ENCODE data around the gene TPMT.

The TPMT gene

DNA sequence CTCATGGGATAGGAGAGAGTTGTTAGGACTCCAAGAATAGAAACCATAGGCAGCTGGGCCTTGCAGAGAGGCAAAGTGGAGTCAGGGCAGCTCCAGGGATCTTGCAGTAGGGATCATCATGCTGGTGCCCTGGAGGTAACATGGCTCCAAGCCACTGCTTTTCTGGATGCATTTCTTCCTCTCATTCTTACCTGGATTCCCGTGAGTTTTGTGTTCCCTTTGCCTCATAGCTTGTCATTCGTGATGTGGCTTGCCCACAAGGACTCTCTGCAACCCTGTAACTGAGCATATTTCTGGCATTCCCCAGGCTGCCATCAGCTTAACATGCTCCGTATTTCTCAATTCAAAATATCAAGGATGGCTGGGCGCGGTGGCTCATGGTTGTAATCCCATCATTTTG, 37.7 kb downstream of the TPMT start:
- DNase-seq: no peak

DNA sequence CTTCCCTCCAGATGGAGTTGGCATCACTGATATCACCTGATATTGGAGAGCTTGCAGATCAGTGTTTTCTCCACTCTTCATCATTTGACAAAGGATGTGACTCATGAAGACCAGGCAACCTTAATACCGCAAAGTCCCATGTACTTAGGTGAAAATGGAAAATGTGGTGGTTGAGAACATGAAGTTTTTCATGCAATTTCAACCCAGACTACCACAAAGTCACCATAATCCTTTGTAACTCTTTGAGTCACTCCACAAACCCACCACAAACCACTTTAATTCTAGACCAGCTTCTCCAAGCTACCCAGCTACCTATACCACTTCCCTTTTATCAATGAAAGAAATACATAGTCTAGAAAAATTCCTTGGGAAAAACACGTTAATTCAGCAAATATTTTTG, 39.5 kb downstream of the TPMT start:
- no peak for DNase-seq

- DNase-seq: no peak
Observed at GRCh38 chr6:18110162-18110561, 44.7 kb downstream of the TPMT start.

GRCh38 chr6:18107061-18107460, 47.8 kb downstream of the TPMT start:
- DNase-seq: no peak

GRCh38 chr6:18102783-18103509, 51.9 kb downstream of the TPMT start:
- no peak for DNase-seq

DNA sequence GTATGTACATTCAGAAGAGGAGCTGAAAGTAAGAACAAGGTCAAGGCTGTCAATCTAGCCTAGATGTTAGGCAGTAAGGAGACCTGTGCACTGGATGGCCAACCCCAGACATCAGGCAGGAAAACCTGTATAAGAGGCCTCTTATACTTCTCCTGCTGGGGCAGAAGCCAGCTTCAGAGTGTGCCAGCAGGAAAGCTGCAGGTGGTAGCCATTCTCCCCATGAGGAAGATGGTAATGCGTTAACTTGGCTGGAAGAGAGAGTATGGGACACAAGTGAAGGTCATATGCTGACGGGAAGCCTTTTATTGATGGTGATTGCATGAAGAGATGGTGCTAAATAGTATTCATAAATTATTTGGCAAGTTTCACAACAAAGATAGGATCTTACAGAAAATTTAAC, 53.0 kb downstream of the TPMT start:
- DNase-seq: no peak

DNA sequence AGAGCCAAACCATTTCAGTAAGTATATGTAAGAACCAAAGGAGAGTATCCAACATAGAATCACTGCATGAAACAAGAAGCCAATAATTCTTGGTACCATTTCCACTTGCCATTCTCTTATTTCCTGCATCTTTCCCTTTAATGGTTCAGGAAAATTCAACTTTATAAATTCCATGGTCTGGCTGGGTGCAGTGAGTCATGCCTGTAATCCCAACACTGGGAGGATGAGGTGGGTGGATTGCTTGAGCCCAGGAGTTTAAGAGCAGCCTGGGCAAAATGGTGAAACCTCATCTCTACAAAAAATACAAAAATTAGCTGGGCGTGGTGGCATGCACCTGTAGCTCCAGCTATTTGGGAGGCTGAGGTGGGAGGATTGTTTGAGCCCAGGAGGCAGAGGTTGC, 53.6 kb downstream of the TPMT start:
- no peak for DNase-seq

DNA sequence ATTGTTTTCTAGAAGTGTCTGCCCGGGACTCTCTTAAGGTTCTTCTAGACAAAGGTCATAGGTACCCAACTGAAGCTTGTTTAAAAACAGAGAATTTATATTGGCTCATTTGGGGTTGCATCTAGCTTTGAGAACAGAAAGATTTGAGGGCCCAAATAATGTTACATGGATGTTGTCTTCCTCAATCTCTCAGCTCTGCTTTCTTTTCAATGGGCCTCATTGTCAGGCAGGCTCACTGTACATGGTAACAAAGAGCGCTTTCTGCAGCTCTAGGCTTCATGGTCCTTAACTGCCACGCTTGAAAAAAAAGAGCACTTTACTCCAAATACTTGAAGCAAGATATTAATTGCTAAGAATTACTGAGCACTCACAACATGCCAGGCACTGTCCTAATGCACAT, 54.6 kb downstream of the TPMT start:
- DNase-seq: peak in 27 of 58 donors; percentile 1 to 74 (median 19)

DNA sequence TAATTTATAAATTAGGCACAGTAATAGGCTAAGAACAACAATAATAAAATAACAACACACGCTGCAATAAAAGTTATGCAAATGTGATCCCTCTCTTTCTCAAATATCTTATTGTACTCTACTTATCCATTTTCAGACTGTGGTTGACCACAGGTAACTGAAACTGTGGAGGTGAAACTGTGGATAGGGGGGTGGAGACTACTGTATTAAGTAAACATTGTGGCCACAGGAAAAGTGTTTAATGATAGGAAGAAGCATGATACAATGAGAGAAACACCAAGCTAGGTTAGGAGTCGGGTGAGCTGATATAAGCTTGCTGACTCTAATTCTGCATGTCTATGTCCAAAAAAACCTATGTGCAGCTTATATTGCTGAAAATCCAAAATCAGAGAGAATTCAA, 55.4 kb downstream of the TPMT start:
- DNase-seq: no peak

GRCh38 chr6:18096423-18096822, 58.5 kb downstream of the TPMT start:
- no peak for DNase-seq

DNA sequence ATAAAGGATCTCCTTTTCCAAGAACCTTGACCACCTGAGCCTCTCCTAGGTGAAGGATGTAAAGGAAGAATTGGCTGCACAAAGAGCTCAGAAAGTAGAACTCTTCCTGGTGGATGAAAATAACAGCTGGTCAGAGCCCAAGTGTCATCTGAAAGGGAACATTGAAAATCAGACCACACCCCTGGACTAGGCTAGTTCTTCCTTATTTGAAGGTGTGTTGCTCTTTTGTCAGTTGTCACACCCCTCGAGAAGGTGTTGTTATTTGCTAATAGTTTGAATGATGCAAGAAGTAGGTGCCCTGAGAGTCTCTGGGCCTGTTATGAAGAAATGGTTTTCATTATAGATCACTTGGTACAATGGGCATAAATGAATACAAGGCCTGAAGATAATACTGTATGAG, 63.5 kb downstream of the TPMT start:
- no peak for DNase-seq

- DNase-seq: no peak
Observed at GRCh38 chr6:18090349-18090786, 64.5 kb downstream of the TPMT start.

DNA sequence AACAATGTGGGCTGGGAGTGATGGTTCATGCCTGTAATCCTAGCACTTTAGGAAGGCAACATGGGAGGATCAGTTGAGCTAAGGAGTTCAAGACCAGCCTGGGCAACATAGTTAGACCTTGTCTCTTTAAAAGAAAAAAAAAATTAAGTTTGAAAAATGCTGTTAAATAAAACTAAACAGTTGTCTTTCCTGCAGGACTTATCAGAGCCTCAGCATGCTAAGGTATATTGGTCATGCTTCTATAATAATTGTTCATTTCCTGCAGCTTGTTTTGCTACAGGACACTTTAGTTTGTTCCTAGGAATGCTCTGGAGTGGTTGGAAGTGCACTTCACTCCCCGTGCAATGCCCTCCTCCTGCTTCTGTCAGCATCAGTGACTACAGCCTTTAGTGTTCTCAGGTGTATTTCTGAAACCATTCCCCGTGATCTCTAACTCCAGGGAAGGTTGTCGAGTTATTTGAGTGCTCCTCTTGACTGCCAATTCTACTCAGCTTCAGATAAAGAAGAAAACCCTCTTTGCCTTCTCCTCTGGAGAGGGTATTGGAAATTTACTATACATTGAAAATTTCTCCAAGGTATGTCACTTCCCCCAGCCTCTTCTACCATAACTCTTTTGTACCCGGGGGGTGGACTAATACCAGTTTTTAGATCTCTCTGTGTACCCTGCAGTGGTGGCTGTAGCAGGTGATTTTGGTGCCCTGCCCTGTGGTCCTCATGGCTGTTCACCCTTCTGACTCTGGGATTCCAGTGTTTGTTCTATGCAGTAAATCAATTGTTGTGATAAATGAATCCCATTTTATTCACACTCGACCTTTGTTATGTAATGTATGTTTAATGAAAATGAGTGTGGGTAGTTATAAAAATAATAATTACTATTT, 66.2 kb downstream of the TPMT start:
- no peak for DNase-seq

GRCh38 chr6:18087396-18088165, 67.3 kb downstream of the TPMT start:
- DNase-seq: no peak

DNA sequence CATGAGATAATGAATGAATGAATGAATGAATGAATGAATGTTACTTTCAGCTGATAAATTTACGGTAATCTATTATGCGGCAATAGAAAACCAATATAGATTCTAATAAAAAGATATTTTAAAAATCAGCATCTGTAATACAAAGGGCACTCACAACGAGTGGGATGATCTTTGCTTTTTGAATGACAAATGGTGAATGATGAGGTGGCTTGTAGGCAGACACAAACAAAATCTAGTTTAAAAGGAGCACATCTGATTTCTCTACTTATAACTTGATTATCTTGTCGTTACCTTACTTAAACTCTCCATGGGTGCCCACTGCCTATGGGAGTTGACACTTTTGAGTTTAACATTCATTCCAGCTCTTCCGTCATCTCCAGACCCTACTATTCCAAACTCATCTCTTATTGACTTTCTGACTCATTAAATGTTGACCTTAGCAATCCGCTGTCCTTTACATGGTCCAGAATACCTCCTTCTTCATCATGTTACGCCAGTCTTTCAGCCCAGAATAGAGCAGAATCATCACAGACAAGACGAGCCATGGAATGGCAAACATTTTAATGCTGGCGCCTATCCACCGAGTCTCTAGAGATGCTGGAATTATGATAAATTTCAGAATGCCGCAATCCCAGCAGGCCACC, 73.7 kb downstream of the TPMT start:
- no peak for DNase-seq

DNA sequence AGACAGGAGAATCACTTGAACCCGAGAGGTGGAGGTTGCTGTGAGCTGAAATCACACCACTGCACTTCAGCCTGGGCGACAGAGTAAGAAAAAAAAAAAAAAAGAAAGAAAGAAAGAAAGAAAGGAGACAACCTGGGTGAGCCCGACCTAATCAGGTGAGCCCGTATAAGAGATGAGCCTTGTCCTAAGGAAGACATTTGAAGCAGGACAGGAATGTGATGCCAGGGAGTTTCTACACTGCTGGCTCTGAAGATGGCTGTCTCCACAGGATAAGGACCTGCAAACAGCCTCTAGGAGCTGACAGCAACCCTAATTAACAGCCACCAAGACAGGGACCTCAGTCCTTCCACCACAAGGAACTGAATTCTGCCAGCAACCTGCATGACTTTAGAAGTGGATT, 74.3 kb downstream of the TPMT start:
- no peak for DNase-seq

- DNase-seq: no peak
Observed at GRCh38 chr6:18078866-18079265, 76.0 kb downstream of the TPMT start.
